SU-DHL-6 (cell line): ENCODE measurements around the gene CREBBP.

Experiments used
- H2AFZ ChIP-seq: fragments of 200-600 bp; sonication (generic); 2 replicates; pipeline ENCODE4 v1.6.1; 2014; ENCODE audit warnings: low read depth, mild to moderate bottlenecking, moderate library complexity, mixed read lengths, antibody characterized with exemption, low read length; ENCODE audit not compliant: severe bottlenecking
- H3F3A ChIP-seq: fragments of 200-600 bp; shearing (Covaris generic); 2 replicates; pipeline ENCODE4 v1.6.0; 2016; ENCODE audit warnings: antibody characterized with exemption, mild to moderate bottlenecking; ENCODE audit not compliant: insufficient read depth
- H3K27ac ChIP-seq: fragments of 200-600 bp; sonication (generic); 2 replicates; pipeline ENCODE4 v1.5.1; 2016; ENCODE audit warnings: low read depth, mild to moderate bottlenecking, low read length, moderate library complexity, mixed read lengths
- H3K27me3 ChIP-seq: fragments of 200-600 bp; sonication (generic), shearing (Covaris generic); 2 replicates; pipeline ENCODE4 v1.6.0; 2014; ENCODE audit warnings: mild to moderate bottlenecking, low read length
- H3K36me3 ChIP-seq: fragments of 200-600 bp; sonication (generic); 2 replicates; pipeline ENCODE4 v1.6.1; 2014; ENCODE audit warnings: mild to moderate bottlenecking, low read length, mixed read lengths
- H3K4me2 ChIP-seq: fragments of 300-600, 200-600 bp; shearing (Covaris generic), sonication (generic); 2 replicates; pipeline ENCODE4 v1.6.0; 2014; ENCODE audit warnings: low read length, low read depth, mild to moderate bottlenecking; ENCODE audit not compliant: poor library complexity, severe bottlenecking
- H3K4me3 ChIP-seq: fragments of 200-600 bp; sonication (generic); 2 replicates; pipeline ENCODE4 v1.5.1; 2014; ENCODE audit warnings: antibody characterized with exemption, low read length, mild to moderate bottlenecking, mixed read lengths; ENCODE audit not compliant: insufficient read depth, poor library complexity, severe bottlenecking
- H3K79me2 ChIP-seq: fragments of 200-600 bp; sonication (generic); 2 replicates; pipeline ENCODE4 v1.6.1; 2014; ENCODE audit warnings: mild to moderate bottlenecking, low read length, moderate library complexity; ENCODE audit not compliant: insufficient read depth
- H3K9ac ChIP-seq: fragments of 200-600 bp; sonication (generic); 2 replicates; pipeline ENCODE4 v1.7.0; 2014; ENCODE audit warnings: mild to moderate bottlenecking, low read length
- H3K9me2 ChIP-seq: fragments of 200-600 bp; sonication (generic); replicated peaks from 2 replicates; pipeline ENCODE4 v1.6.1; 2014; ENCODE audit warnings: low read length; ENCODE audit not compliant: insufficient read depth
- H3K9me3 ChIP-seq: fragments of 200-600 bp; sonication (generic); 2 replicates; pipeline ENCODE4 v1.6.1; 2014; ENCODE audit warnings: low read length, mixed read lengths; ENCODE audit not compliant: insufficient read depth
- H4K20me1 ChIP-seq: fragments of 200-600 bp; sonication (generic); 2 replicates; pipeline ENCODE4 v1.6.1; 2014; ENCODE audit warnings: low read depth, mild to moderate bottlenecking, antibody characterized with exemption, low read length, moderate library complexity, mixed read lengths
- CTCF ChIP-seq: fragments of 200-600 bp; sonication (generic); IDR thresholded peaks from one replicate; pipeline ENCODE4 v1.5.1; 2017; ENCODE audit warnings: antibody characterized with exemption, mild to moderate bottlenecking, low read length, moderate library complexity; ENCODE audit not compliant: insufficient read depth, poor library complexity, severe bottlenecking
- EZH2phosphoT487 ChIP-seq: fragments of 200-600 bp; sonication (generic), shearing (Covaris generic); conservative IDR thresholded peaks from 2 replicates; pipeline ENCODE4 v1.6.1; 2018; ENCODE audit warnings: mild to moderate bottlenecking, antibody characterized with exemption, low read length, moderate library complexity, mixed read lengths

The CREBBP gene

GRCh38 chr16:3836641-3837040 is 43.9 kb downstream of the CREBBP start:
- Histone ChIP-seq H3K4me3 (no peak overlapping the region), H3K36me3 (peaks cover 14% of the 10 kb centered on the region; the same call in 1 of the 2 replicates), H3K9me2 (no peaks in the 10 kb centered on the region), H4K20me1 (peaks cover 19% of the 10 kb centered on the region), H3K9ac (no peak overlapping the region), H3F3A (no peaks in the 10 kb centered on the region), H2AFZ (no peak overlapping the region), H3K27me3 (no peaks in the 10 kb centered on the region), H3K4me2 (no peak overlapping the region), H3K27ac (no peak overlapping the region), H3K79me2 (peaks cover 97% of the 10 kb centered on the region), H3K9me3 (peaks cover 5% of the 10 kb centered on the region; the same call in 1 of the 2 replicates)
- TF ChIP-seq CTCF (no peak), EZH2phosphoT487 (no peak)

GRCh38 chr16:3835089-3835602 is 45.4 kb downstream of the CREBBP start:
- H3K9me3 ChIP-seq, result peaks cover 5% of the 10 kb centered on the region; the same call in 1 of the 2 replicates
- TF ChIP-seq CTCF (no peak), EZH2phosphoT487 (no peak)
- no peak overlapping the region for H3K4me3 ChIP-seq
- no peak overlapping the region for H2AFZ ChIP-seq
- no peak overlapping the region for H3K4me2 ChIP-seq
- peaks cover 14% of the 10 kb centered on the region; the same call in 1 of the 2 replicates for H3K36me3 ChIP-seq
- H4K20me1 ChIP-seq, result peaks cover 17% of the 10 kb centered on the region
- H3K9me2 ChIP-seq, result no peaks in the 10 kb centered on the region
- H3F3A ChIP-seq, result peaks cover 5% of the 10 kb centered on the region; the same call in 1 of the 2 replicates
- peaks cover 97% of the 10 kb centered on the region for H3K79me2 ChIP-seq
- no peak overlapping the region for H3K9ac ChIP-seq
- no peaks in the 10 kb centered on the region for H3K27me3 ChIP-seq
- no peak overlapping the region for H3K27ac ChIP-seq

GRCh38 chr16:3832668-3833067 is 47.8 kb downstream of the CREBBP start:
- Histone ChIP-seq H4K20me1 (peaks cover 18% of the 10 kb centered on the region), H3K27ac (no peak overlapping the region), H3K9me2 (no peaks in the 10 kb centered on the region), H3K4me2 (no peak overlapping the region), H3K36me3 (peaks cover 11% of the 10 kb centered on the region; the same call in 1 of the 2 replicates), H3K27me3 (no peaks in the 10 kb centered on the region), H3F3A (peaks cover 5% of the 10 kb centered on the region; the same call in 1 of the 2 replicates), H2AFZ (no peak overlapping the region), H3K4me3 (no peak overlapping the region), H3K9me3 (peaks cover 5% of the 10 kb centered on the region; the same call in 1 of the 2 replicates), H3K9ac (no peak overlapping the region), H3K79me2 (peaks cover 98% of the 10 kb centered on the region)
- TF ChIP-seq EZH2phosphoT487 (no peak), CTCF (no peak)
